Keratinocyte (primary cell): ENCODE measurements around the gene SDCCAG8. TPM values are rescaled to one million over a fixed set of nuclear protein-coding genes. Genes with fewer than 3 reads are reported as not detected.

Source experiments
- DNase-seq: peaks from one replicate; pipeline ENCODE4 v3.0.0-alpha.2; 2011; ENCODE audit warnings: low read depth, missing footprints, low spot score
- FAIRE-seq: peaks from 2 replicates; lab custom pipeline; 2011; peaks lifted over from hg19 to GRCh38; lab: Jason Lieb, UNC
- H2AFZ ChIP-seq: 2 replicates; pipeline ENCODE4 v1.6.0; 2012; ENCODE audit warnings: low read length, control low read depth, inconsistent platforms; ENCODE audit not compliant: control insufficient read depth
- H3K27ac ChIP-seq: 2 replicates; pipeline ENCODE4 v1.5.1; 2011; ENCODE audit warnings: low read length; ENCODE audit not compliant: control insufficient read depth, insufficient read depth
- H3K27me3 ChIP-seq: 3 replicates; pipeline ENCODE4 v1.6.0; 2011; ENCODE audit warnings: low read length; ENCODE audit not compliant: control insufficient read depth, insufficient read depth; ENCODE audit errors: extremely low read depth
- H3K36me3 ChIP-seq, 2 experiments: 2 replicates in 1 of 2; 3 replicates in 1 of 2; pipeline ENCODE4 v1.5.1; 2011; ENCODE audit warnings: low read length in 2 of 2, mild to moderate bottlenecking in 1 of 2; ENCODE audit not compliant: control insufficient read depth in 2 of 2, insufficient read depth in 2 of 2; ENCODE audit errors: extremely low read depth in 1 of 2
- H3K4me1 ChIP-seq: 3 replicates; pipeline ENCODE4 v1.5.1; 2011; ENCODE audit warnings: low read length; ENCODE audit not compliant: control insufficient read depth, insufficient read depth; ENCODE audit errors: extremely low read depth
- H3K4me2 ChIP-seq: 3 replicates; pipeline ENCODE4 v1.6.0; 2011; ENCODE audit warnings: low read depth, low read length; ENCODE audit not compliant: control insufficient read depth, insufficient read depth; ENCODE audit errors: extremely low read depth
- H3K4me3 ChIP-seq, 3 experiments: fragments of 200-600 bp in 1 of 3; sonication (generic) in 1 of 3; 2 replicates in 2 of 3; 3 replicates in 1 of 3; pipeline ENCODE4 v1.5.1; 2011 to 2016; ENCODE audit warnings: low read length in 3 of 3, mild to moderate bottlenecking in 3 of 3, control low read depth in 2 of 3, inconsistent platforms in 1 of 3, low read depth in 1 of 3, mixed read lengths in 1 of 3, mixed run types in 1 of 3, moderate library complexity in 1 of 3; ENCODE audit not compliant: control insufficient read depth in 2 of 3, insufficient read depth in 2 of 3; ENCODE audit errors: extremely low read depth in 1 of 3
- H3K79me2 ChIP-seq: 2 replicates; pipeline ENCODE4 v1.6.0; 2012; ENCODE audit warnings: low read length; ENCODE audit not compliant: control insufficient read depth, insufficient read depth
- H3K9ac ChIP-seq: 3 replicates; pipeline ENCODE4 v1.6.0; 2011; ENCODE audit warnings: low read length; ENCODE audit not compliant: control insufficient read depth, insufficient read depth; ENCODE audit errors: extremely low read depth
- H3K9me1 ChIP-seq: 3 replicates; pipeline ENCODE4 v1.6.0; 2011; ENCODE audit warnings: low read length; ENCODE audit not compliant: control insufficient read depth, insufficient read depth; ENCODE audit errors: extremely low read depth
- H3K9me3 ChIP-seq: 2 replicates; pipeline ENCODE4 v1.5.1; 2012; ENCODE audit warnings: low read depth, low read length; ENCODE audit not compliant: control insufficient read depth
- H4K20me1 ChIP-seq: 3 replicates; pipeline ENCODE4 v1.6.0; 2011; ENCODE audit warnings: low read length; ENCODE audit not compliant: control insufficient read depth, insufficient read depth; ENCODE audit errors: extremely low read depth
- CTCF ChIP-seq, 3 experiments: IDR thresholded peaks in 1 of 3; conservative IDR thresholded peaks in 1 of 3; optimal IDR thresholded peaks in 1 of 3; 2 replicates in 2 of 3; 3 replicates in 1 of 3; pipeline versions ENCODE3 to v1.5.1; 2011; ENCODE audit warnings: low read length in 3 of 3, mild to moderate bottlenecking in 3 of 3, moderate library complexity in 2 of 3, control low read depth in 1 of 3, inconsistent platforms in 1 of 3; ENCODE audit not compliant: insufficient read depth in 2 of 3; ENCODE audit errors: extremely low read depth in 1 of 3
- EZH2 ChIP-seq: IDR thresholded peaks from one replicate; pipeline ENCODE4 v1.6.1; 2012; ENCODE audit warnings: inconsistent platforms, mild to moderate bottlenecking, low read length, moderate library complexity
- dilution Hi-C: fragments of 300-500 bp; cut with MboI; formaldehyde crosslinking; loops from one replicate; pipeline ENCODE4 v1.7.0; 2020; ENCODE audit warnings: low sequenced_read_pairs; ENCODE audit not compliant: extremely low pct_ligation_motif_present
- polyA plus RNA-seq, 5 experiments: library from polyadenylated mRNA; depleted of rRNA in 3 of 5; stranded (reverse) in 3 of 5; stranded (forward) in 1 of 5; unstranded in 1 of 5; fragments of >200 nt; gene quantifications; 1 replicate in 1 of 5; 2 replicates in 3 of 5; 3 replicates in 1 of 5; pipeline versions ENCODE4 v1.2.1 to v1.2.3, GENCODE V29; 2011 to 2012; ENCODE audit warnings: missing spikeins in 2 of 5, low read depth in 1 of 5, low replicate concordance in 1 of 5

The SDCCAG8 gene
- polyA plus RNA-seq, 1 donor (not counting 4 experiments of a cell fraction or from before 2014, with no cell fraction given), result 61.6 TPM

- Histone ChIP-seq H4K20me1 (no peaks in the 10 kb centered on the region), H3K36me3 (peaks cover 0 to 2% of the 10 kb centered on the region in 2 experiments), H3K27ac (no peak overlapping the region), H2AFZ (no peak overlapping the region), H3K9me1 (no peaks in the 10 kb centered on the region), H3K4me2 (no peak overlapping the region), H3K4me3 (no peak overlapping the region), H3K9me3 (no peaks in the 10 kb centered on the region), H3K79me2 (no peaks in the 10 kb centered on the region), H3K27me3 (no peaks in the 10 kb centered on the region), H3K9ac (no peak overlapping the region), H3K4me1 (peaks cover 6% of the 10 kb centered on the region)
- peak; percentile 56 for FAIRE-seq
- TF ChIP-seq EZH2 (no peak), CTCF (optimal IDR thresholded peaks at IDR 0.05 in 1 of 3, IDR thresholded peaks at IDR 0.05 in 1 of 3, conservative IDR thresholded peaks at IDR 0.05 in 1 of 3; ENCODE audit: extremely low read depth in 1 of 3, insufficient read depth in 2 of 3, low read length in 3 of 3) (no peak)
- dilution Hi-C loops, result no loop called here
- DNase-seq, result no peak
These were observed 198.6 kb downstream of the SDCCAG8 start for GRCh38 chr1:243454328-243454997.

GRCh38 chr1:243455760-243456651, 200.2 kb downstream of the SDCCAG8 start:
- H3K27me3 ChIP-seq, result no peaks in the 10 kb centered on the region
- H3K9ac ChIP-seq, result no peak overlapping the region
- no peaks in the 10 kb centered on the region for H3K9me1 ChIP-seq
- no peaks in the 10 kb centered on the region for H3K79me2 ChIP-seq
- no peak overlapping the region for H3K4me2 ChIP-seq
- TF ChIP-seq CTCF (optimal IDR thresholded peaks at IDR 0.05 in 1 of 3, IDR thresholded peaks at IDR 0.05 in 1 of 3, conservative IDR thresholded peaks at IDR 0.05 in 1 of 3; ENCODE audit: extremely low read depth in 1 of 3, insufficient read depth in 2 of 3, low read length in 3 of 3), result no peak
- TF ChIP-seq EZH2, result no peak
- H3K36me3 ChIP-seq, result peaks cover 0 to 2% of the 10 kb centered on the region in 2 experiments
- H3K9me3 ChIP-seq, result no peaks in the 10 kb centered on the region
- H3K4me1 ChIP-seq, result peaks cover 6% of the 10 kb centered on the region
- H4K20me1 ChIP-seq, result no peaks in the 10 kb centered on the region
- H3K27ac ChIP-seq, result no peak overlapping the region
- FAIRE-seq, result no peak
- dilution Hi-C loops, result no loop called here
- no peak overlapping the region for H3K4me3 ChIP-seq
- DNase-seq, result no peak
- H2AFZ ChIP-seq, result no peak overlapping the region
